Stomach (tissue), 4 donors: Measurements from ENCODE around the gene SPRYD3.

Experiments used
- EP300 ChIP-seq: sonication (generic); formaldehyde crosslinking; IDR thresholded peaks from one replicate; pipeline ENCODE4 v1.6.1; 2017; ENCODE audit warnings: antibody characterized with exemption
- POLR2A ChIP-seq, 4 donors: fragments of 450-650 bp; IDR thresholded peaks; one replicate each; pipeline ENCODE4 v1.6.1; 2016; ENCODE audit warnings: antibody characterized with exemption in 4 of 4, control low read depth in 2 of 4, mild to moderate bottlenecking in 1 of 4, moderate library complexity in 1 of 4
- POLR2AphosphoS5 ChIP-seq, 3 donors: sonication (generic); formaldehyde crosslinking; IDR thresholded peaks; one replicate each; pipeline ENCODE4 v1.6.1; 2016; ENCODE audit warnings: antibody characterized with exemption in 3 of 3
- TF ChIP-seq, protein P1 (sequence below), 7 experiments: fragments of 450-650 bp in 4 of 7; fragments of 200-600 bp in 3 of 7; sonication (generic) in 3 of 7; IDR thresholded peaks; one replicate each; pipeline ENCODE4 v1.5.1; 2016 to 2019; ENCODE audit warnings: antibody characterized with exemption in 7 of 7, control low read depth in 2 of 7, mild to moderate bottlenecking in 1 of 7

DNA sequence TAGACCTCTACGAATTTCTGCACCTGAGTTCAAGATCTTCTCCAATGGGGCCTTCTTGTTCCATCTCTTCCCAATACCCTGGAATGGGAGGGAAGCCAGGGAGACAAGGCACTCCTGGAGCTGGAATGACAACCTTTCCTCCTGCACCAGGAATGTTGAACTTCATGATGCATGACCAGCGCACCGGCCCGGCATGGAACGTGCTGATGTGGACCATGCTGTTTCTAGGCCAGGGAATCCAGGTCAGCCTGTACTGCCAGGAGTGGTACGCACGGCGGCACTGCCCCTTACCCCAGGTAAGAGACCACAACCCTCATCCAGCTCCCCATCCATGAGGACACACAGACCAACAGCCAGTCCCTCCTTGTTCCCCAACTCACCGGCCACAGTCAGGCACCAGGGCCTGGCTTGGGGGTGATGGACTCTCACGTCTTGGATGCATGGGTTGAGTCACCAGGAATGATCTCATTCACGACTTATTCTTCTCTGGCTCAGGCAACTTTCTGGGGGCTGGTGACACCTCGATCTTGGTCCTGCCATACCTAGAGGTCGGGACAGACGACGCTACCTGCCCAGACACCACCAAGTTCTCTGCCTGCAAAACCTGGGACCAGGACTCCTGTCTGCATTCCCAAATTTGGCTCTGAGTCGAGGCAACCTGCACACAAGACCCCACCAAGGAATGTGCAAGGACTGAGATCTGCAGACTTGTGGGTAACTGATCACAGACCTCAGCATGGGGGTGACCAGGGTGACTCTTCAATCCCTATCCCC, 44.6 kb upstream of the SPRYD3 start:
- TF ChIP-seq, protein P1, sequence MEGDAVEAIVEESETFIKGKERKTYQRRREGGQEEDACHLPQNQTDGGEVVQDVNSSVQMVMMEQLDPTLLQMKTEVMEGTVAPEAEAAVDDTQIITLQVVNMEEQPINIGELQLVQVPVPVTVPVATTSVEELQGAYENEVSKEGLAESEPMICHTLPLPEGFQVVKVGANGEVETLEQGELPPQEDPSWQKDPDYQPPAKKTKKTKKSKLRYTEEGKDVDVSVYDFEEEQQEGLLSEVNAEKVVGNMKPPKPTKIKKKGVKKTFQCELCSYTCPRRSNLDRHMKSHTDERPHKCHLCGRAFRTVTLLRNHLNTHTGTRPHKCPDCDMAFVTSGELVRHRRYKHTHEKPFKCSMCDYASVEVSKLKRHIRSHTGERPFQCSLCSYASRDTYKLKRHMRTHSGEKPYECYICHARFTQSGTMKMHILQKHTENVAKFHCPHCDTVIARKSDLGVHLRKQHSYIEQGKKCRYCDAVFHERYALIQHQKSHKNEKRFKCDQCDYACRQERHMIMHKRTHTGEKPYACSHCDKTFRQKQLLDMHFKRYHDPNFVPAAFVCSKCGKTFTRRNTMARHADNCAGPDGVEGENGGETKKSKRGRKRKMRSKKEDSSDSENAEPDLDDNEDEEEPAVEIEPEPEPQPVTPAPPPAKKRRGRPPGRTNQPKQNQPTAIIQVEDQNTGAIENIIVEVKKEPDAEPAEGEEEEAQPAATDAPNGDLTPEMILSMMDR (IDR thresholded peaks at IDR 0.05): no peak
- TF ChIP-seq POLR2A (IDR thresholded peaks at IDR 0.05) (no peak), POLR2AphosphoS5 (IDR thresholded peaks at IDR 0.05) (no peak), EP300 (no peak)
